HEK293T (cell line): Measurements from ENCODE around the gene SLC6A6.

Source experiments
- ARNT ChIP-seq: fragments of 450-650 bp; IDR thresholded peaks from 2 replicates; pipeline ENCODE4 v1.6.1; 2017; ENCODE audit warnings: mild to moderate bottlenecking
- FOXA1 ChIP-seq: fragments of 450-650 bp; IDR thresholded peaks from 2 replicates; pipeline ENCODE4 v1.6.1; 2016; ENCODE audit warnings: mild to moderate bottlenecking
- SUZ12 ChIP-seq: fragments of 450-650 bp; IDR thresholded peaks from 2 replicates; pipeline ENCODE4 v1.6.1; 2016; ENCODE audit warnings: mild to moderate bottlenecking

- no peak for TF ChIP-seq ARNT
- TF ChIP-seq SUZ12: no peak
- TF ChIP-seq FOXA1: no peak
Observed at GRCh38 chr3:14406766-14407165, 4.4 kb downstream of the SLC6A6 start.
